NCI-H82 treated with DMSO at 0.1 percent for 48 hours (cell line): Measurements from ENCODE around the gene PRR33.

Experiments
- DNase-seq: peaks from one replicate; lab custom pipeline; 2025; ENCODE audit not compliant: unreplicated experiment; lab: John Stamatoyannopoulos, UW

Gene PRR33

DNA sequence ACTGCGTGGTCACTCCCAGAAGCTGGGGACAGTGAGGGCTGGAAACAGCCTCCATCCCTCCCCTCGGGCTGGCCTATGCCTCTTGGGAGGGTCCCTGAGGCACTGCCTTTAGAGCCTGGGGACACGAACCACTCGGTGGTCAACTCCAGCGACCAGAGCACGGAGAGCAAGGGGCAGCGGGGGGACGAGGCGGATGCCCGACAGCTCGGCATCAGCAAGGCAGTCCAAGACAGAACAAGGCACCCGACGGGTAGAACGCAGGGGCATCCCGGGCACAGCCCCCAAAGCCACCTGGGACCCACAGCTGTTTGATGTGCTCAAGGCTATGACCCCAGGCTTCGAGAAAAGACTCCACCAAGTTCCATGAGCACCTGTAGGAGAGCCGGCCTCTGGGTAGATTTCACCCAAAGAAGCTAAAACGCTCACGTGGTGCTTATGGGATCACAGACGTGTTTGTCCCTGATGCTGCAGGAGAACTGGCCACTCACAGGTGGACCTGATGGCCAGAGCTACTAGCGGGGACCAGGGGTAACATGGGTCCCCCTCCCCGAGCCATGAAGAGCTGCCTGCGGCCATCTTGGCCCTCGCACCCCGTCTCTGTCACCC lies 39.3 kb downstream of the PRR33 start:
- no peak for DNase-seq

DNA sequence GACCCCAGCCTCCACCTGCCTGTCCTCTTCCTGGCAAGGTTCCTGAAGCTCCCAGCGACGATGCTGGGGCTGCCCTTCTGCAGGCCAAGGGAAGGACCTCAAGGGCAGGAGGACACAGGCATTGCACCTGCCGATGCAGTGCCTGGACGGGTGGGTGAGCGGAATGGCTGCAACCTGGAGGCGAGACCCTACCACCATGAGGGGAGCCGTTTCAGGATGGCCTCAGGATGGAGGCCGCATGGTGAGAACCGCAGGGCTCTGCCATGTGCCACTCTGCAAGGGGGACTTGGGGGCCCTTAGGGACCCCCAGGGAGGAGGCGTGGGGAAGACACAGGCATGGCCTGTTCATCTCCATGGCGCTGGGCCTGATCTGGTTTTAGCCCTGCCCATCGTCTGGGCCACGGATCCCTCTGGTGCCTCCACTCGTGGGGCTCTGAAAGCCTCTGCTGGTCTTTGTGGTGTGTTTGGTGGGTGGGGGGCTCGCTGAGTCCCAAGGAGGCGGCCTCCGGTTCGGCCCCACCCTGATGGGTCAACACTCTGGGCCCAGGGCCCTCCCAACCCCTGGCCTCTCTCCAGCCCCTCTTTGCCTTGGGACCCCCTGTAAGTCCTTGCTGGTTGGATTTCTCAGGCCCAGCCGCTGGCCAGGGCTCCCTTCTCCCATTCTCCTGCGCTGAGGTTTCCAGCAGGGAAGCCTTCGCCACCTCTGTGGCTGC lies 40.1 kb downstream of the PRR33 start:
- DNase-seq: no peak

DNA sequence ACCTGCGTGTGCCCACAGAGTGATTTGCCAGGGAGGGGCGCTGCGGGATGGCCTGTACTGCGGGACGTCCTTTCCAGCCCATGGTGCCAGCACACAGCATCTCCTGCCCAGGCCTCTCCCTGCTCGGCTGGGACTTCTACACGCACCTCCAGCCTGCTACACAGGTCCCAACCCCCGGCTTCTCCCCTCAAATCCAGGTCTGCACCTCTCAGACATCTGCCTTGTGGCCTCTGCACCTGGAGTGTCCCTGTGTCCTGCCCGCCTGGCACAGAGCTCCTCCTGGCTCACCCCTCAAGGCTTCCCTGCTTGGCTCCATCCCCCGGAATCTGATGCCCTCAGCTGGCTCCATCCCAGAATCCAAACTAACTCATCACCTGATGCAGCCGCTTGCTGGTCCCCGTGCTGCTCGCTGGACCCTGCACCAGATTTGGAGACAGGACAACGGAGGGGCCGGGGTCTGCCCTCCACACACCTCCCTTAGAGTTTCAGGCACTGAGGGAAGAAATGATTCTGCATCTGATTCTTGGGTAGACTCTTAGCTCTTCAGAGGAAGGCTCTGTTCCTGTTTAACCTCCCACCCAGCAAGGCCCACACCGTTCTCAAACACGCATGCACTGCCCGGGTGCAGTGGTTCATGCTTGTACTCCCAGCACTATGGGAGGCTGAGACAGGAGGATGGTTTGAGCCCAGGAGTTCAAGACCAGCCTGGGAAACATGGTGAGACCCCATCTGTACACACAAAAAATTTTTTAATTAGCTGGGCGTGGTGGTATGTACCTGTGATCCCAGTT lies 42.9 kb downstream of the PRR33 start:
- DNase-seq: no peak

DNA sequence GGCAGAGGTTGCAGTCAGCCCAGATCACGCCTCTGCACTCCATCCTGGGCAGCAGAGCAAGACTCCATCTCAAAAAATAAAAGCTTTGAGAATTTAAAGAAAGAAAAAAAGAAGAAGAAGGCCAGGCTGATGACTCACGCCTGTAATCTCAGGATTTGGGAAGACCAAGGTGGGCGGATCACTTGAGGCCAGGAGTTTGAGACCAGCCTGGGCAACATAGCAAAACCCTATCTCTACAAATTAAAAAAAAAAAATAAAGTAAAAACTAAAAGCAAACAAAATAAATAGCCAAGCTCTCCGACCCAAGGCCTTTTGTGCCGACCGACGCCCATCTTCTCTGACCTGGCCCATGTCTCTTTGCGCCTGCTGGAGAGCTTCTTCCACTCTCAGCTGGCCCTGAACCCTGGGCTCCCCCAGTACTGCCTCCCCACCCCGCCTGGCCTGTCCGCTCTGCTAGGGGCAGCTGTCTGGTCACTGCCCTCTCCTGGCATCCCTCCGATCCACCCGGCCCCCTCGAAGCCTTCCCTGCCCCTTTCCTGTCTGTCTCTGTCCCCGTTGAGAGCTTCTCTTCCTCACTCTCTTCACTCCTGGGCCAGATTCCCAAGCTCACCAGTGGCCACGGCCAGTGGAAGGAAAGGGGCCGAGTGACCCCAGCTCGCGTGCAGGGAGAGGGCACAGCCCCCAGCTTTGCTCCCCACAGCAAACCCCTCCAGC lies 43.6 kb downstream of the PRR33 start:
- no peak for DNase-seq

DNA sequence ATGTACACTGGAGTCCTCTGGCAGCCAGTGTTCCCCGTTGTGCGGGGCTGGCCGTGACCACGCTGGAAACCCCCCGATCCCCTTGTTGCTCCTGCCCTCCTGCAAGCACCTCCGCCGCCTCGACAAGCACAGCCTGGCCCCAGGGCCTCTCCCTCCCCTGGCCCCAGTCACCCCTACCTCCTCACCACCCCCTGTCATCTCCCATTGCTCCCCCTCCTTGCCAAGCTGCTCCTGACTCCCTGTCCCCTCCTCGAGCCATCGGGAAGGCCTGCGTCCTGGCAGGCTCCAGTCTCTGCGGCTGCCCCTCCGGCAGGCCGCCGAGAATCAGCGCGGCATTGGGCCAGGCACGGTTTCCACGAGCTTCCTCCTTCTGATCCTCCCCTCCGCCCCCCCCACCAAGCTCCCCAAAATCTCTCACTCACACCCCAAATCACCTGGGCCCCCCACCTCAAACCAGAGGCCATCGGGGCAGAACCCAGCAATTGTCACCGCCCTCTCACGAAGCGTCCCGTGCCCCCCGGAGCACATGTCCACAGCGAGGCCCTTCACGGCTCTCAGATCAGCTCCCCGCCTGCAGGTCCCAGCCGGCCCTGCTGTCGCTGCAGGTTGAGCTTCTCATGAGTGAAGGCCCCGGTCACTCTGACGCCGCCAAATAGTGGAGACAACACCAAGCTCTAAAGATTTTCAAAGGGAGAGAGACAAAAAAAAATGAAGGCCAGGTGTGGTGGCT lies 44.5 kb downstream of the PRR33 start:
- no peak for DNase-seq

DNA sequence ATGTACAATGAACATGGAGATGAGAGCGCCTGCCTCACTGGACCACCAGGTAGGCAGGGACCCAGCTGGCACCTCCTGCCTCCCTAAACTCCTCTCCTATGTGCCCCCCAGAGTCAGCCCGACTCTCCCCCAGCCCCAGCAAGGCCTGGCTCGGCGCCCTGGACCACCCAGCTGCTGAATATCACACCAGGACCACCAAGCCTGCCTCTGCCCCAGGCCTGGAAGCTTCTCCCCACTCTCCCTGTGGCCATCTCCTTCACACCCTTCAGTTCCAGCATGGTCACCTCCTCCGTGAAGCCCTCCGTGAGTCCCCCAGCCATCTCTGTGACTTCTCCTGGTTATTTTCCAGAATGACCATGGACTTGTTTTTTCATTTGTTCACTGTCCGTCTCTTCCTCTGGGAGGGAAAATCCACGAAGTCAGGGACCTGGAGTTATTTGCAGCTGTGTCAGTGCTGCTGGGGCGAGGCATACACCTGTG lies 45.2 kb downstream of the PRR33 start:
- DNase-seq: no peak

DNA sequence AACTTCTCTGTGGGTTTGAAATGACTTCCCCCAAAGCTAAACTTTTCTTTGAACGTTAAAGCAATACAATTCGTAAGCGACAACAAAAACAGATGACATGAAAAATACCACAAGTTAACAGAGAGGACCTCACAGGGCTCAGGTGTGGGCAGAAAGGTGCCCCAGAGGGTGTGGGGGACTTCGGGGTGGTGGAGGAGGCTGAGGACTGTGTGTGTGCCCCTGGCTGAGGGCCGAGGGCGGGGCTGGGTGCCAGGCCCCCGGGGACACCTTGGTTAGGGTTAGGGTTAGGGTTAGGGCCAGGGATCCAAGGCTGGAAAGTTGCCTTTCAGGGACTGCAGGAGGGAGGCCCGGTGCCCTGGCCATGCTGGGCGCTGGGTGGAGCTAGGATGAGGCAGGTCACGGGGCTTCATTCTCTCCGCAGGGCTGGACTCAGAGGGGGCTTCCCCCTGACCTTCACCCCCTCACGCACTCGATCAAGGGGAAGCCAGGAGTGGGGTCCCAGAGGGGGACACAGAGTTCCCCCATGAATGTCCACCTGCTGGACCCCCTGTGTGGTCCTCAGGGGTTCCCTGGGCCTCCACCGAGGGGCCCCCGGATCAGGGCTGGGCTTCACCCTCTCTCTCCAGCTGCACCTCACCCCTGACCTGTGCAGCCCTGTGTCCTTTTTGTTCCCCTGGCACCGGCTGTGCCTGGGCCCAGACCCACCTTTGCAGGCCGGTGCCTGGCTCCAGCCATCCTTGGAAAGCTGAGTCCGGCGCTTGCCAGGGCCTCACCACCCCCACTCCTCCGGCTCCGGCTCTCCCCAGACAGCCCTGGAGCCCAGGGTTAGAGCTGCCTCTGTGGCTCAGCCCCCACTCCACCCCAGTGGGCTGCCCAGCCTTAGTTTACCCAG lies 45.9 kb downstream of the PRR33 start:
- no peak for DNase-seq

DNA sequence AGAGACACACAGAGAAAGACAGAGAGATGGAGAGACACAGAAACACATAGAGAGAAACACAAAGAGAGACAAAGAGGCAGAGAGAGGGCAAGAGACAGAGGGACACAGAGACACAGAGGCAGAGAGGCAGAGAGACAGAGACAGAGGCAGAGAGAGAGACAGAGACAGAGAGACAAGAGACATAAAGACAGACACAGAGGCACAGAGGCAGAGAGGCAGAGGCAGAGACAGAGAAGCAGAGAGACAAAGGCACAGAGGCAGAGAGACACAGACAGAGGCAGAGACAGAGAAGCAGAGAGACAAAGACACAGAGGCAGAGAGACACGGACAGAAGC lies 46.6 kb downstream of the PRR33 start:
- DNase-seq: no peak

DNA sequence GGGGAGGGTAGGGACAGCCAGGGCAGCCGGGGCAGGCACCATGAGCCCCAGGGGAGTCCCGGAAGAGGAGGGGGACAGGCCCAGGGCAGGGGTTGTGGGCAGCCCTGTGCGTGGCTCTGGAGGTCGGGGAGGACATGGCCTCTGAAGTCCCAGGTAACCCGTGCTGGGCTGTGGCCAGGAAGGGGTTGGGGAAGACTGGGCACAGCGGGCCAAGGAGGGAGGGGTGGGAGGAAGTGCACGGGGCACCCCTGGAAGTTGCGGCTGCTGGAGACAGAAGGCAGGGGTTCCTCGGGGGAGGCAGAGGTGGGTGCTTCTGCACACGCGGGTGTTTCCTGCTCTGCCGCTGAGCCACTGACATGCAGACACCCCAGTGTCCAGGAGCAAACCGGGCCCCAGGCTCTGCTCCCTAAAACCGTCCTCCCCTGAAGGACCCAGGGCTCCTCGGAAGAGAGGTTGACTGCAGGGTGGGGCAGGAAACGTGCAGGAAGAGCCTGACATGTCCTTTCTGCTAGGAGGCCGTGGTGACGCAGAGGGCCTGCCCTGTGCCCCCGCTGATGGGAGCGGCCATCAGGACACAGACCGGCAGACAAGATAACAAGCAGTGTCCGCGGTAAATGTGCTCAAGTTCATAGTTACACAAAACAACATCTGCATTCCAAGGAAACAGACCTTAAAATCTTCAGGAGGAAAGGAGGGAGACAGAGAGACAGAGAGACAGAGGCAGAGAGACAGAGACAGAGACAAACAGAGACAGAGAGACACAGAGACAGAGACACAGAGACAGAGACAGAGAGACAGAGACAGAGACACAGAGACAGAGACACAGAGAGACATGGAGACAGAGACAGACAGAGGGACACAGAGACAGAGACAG lies 47.2 kb downstream of the PRR33 start:
- DNase-seq: no peak

DNA sequence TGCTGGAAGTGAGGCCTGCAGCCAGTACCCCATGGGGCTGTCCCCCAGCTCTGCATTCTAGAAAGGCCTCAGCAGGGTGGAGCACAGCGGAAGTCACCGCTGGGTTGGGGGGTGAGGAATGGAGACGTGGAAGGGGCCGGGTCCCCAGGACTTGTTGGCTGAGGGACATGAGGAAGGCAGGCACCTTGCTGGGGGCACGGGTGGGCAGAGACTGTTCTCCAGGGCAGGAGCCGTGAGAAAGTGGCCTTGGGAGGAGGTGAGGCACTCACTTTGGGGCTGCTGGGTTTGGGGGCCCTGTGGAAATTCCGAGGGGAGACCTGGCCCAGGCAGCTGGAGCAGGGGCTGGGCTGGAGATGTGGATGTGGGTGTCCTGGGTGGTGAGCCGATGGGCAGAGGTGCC lies 47.9 kb downstream of the PRR33 start:
- no peak for DNase-seq

DNA sequence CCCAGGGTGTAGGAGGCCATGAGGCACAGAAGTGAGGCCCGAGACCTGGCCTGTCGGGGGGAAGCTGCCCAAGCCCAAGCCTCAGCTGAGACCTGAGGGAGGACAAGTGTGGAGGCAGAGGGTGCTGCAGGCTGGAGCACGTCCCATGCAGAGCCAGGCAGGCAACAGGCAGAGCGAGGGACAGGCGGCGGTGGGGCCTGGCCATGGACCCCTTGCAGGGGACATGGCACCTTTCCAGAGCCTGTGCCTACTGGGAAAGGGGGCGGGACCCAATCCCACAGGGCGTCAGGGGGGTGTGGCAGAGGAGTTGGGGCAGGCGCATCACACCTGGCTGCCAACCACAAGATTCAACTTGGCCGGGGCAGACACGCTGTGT lies 48.6 kb downstream of the PRR33 start:
- DNase-seq: no peak

DNA sequence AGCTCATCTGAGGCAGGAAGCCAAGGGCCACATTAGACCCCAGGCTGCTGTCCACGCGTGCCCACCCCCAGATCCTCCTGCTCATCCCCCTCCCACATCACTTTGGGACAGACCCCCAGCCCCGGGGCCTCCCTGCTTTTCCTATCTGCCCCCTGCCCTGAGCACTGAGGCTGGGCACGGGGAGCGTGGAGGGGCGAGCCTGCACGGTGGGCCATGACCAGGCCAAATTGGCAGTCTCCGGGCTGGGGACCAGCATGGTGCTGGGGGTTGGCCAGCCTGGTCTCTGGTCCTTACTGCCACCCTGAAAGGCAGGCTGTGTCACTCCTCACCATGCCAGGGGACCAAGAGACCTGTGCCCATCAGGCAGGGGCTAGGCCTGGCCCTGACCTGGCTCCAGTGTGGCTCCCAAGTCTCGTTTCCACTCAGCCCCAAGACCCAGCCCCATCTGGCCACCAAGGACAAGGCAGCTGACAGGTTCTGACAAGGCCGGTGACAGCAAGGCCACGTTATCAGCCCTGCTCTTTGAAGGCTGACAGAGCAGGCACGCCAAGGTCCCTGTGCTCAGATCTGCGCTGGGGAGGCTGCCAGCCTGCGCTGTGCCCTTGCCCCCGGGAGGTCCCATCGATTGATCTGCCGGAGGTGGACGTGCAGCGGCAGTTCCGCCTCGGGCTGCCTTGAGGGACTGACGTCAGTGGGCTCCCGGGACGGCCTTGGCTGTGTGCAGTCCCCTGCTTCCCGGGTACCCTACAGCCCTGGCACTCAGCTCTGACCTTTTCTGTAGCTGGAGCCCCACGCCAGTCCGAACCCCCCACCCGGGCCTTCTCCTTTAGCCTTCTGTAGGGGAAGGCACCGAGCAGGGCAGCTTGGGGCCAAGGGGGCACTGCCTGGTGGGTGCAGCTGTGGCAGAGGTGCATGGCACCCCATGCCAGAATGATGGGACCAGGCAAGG lies 49.3 kb downstream of the PRR33 start:
- DNase-seq: no peak

DNA sequence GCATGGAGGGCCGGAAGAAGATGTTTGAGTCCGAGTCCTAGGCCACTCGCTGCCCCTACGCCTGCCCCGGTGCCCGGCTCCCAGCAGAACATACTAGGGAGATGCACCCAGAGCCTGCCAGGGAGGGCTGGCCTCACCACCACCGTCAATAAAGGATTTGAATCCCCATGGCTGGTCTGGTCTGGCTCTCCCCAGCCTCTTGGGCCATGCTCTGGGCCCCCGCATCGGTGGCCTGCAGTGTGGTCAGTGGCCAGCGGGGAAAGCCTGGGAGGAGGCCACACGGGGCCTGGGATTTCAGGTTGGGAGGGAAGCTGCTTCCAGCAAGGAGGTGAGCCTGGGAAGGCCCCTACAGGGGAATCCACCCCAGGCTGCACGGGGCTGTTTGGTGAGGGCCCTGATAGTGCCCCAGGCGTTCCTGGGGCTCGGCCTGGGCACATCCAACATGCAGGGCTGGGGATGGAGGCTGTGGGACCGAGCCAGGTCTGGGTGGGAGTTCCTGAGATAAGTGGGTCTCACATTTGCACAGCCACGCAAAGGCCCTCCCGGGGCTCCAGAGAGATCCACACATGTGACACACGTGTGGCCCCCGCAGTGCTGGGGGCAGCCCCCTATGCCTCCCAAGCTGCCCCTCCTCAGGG lies 50.1 kb downstream of the PRR33 start:
- no peak for DNase-seq

DNA sequence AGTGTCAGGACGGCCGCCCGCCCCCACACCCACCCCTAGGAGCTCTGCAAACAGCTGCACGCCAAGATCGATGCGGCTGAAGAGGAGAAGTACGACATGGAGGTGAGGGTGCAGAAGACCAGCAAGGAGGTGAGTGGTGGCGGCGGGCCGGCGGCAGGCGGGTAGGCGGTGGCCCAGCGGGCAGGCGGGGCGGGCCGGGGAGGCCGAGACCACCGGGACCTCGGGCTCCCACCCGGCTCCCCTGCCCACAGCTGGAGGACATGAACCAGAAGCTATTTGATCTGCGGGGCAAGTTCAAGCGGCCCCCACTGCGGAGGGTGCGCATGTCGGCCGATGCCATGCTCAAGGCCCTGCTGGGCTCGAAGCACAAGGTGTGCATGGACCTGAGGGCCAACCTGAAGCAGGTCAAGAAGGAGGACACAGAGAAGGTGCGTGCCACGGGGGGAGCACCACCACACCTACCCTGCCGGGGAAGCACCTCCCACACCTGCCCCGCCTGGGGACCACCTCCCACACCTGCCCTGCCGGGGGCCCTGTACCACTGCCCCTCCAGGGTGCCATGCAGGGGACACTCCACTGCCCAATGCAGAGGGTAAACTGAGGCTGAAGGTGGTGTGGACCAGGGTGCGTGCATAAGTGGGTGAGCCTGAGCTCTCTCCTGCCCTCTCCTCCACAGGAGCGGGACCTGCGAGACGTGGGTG lies 50.8 kb downstream of the PRR33 start:
- DNase-seq: no peak

DNA sequence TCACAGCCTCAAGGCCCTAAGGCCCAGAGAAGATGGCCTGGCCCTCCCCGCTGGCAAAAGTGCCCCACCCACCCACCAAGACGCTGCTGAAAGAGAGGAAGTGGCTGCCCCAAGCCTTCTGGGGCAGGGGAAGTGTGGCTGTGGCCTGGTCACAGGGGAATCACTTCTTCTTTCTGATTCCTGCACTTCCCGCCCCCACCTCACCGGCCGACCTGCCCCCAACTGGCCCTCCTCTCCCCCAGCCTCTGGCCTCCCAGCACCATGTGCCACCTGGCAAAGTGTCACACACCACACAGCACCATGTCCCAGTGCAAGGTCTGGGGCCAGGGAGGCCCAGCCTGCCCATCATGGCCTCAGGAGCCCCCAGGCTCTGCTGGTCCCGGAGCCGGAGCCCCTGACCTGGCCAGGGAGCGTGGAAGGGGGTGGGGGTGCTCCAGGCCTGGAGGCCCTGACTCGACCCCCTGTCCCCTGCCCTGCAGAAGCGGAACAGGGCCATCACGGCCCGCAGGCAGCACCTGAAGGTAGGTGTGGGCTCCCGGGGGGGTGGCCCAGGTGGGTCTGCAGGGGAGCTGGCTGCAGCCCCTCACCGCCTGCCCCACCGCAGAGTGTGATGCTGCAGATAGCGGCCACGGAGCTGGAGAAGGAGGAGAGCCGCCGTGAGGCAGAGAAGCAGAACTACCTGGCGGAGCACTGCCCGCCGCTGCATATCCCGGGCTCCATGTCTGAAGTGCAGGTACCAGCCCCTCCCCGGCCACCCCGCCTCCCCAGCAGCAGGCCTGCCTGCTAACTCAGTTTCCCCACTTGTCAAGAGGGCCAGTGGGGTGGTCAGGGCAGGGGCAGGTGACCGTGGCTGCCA lies 51.5 kb downstream of the PRR33 start:
- no peak for DNase-seq
